GM21576 (cell line): ENCODE measurements around the gene SYT13.

ENCODE experiments used
- ATAC-seq: cut with Tn5 transposase; IDR thresholded peaks from one replicate; pipeline ENCODE4 v1.9.1; 2021; ENCODE audit warnings: mild to moderate bottlenecking, moderate library complexity; ENCODE audit not compliant: unreplicated experiment

The SYT13 gene

GRCh38 chr11:45275828-45276227, 10.3 kb downstream of the SYT13 start:
- no peak for ATAC-seq

- ATAC-seq = no peak
Measured at GRCh38 chr11:45274206-45274605, 11.9 kb downstream of the SYT13 start.

DNA sequence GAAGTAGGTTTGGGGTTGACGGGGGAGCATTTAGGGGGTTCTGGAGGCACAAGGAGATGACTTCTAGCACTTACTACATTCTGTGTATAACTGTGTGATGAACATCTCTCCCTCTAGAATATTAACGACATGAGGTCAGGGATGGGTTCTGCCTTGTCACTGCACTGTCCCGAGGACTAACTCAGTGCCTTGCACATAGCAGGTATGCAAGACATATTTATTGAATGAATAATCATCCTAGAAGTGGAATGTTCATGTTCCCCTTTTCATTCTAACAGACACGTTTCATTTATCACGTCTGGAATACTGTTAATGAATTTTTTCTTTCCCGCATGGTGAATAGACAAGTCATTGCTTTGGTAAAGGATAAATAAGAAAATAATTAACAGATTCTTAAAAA, 12.6 kb downstream of the SYT13 start:
- ATAC-seq = no peak

GRCh38 chr11:45272701-45273100, 13.4 kb downstream of the SYT13 start:
- ATAC-seq = no peak

DNA sequence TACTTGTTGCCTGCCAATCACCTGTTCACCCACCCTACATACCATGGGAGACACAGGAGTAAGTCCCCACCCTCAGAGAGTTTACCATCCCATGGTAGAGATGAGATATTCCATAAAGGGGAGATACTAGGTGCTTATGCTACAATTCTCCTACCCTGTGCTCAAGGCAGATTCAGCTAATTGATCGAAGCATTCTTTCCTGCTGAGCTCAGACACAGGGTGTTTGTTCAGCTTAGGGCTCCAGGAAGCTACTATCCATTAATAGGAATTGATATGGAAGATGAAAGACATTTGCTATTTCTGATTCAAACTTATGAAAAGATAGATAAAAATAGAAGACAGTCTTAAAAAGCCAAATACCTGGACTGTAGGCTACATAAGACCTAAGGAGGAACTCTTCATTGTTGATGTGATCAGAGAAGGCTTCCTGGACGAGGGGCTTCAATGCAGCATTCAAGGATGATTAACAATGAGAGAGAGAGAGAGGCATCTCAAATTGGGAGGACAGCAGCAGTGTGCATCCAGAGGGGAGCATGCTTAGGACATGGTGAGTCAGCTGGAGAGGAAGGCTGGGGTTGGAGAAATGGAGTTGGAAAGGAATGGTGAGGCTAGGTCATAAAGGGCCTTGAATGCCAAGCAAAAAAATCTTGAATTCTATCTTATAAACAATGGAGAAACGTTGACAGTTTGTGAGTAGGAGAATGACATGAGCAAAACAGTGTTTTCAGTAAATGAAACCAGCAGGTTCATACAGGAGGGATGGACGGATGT, 15.0 kb downstream of the SYT13 start:
- ATAC-seq = no peak

DNA sequence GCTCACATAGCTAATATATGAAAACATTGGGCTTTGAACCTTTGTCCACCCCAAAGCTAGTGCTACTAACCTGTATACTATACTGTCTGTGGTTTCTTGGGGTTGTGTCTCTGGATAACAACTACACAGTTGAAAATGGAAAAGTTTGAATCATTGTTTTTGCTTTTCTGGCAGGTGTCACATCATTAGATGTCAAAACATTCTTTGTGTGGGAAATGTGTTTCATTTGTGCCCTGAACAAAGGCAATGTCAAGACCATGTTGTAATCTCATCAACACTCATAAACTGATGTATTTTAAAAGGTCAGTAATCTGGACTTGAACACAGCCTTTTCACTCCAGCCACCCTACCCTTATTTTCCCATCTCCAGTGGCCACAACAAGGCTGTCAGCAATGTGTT, 16.5 kb downstream of the SYT13 start:
- no peak for ATAC-seq

DNA sequence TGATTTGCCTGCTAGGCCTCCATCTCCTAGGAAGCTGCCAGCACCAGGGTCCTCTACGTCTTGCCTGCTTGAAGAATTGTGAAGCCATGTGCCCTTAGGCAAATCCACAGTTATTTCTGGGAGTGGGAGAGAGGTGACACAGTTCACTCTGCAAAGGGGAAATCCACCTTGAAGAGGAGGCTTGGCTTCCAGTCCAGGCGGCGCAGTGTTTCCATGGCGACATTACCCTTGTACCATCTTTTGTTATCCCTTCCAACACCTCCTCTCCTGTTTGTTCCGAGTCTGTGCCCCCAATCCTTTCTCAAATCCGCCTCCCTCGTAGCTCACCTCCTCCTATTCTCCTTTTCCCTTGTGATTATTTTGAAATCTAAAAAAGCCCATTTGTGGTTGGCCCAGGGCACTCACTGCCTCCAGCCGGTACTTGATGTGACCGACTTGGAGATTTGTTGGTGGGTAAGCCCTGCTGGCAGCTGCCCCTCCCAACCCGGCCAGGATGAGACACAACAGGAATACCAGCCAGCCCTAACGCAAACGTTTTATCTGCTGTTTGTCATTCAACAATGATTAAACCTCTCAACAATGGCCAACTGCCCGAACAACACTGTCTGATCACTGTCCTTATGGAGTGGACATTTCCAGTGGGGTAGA, 18.4 kb downstream of the SYT13 start:
- no peak for ATAC-seq

- ATAC-seq = no peak
Measured at GRCh38 chr11:45267052-45267451, 19.1 kb downstream of the SYT13 start.

DNA sequence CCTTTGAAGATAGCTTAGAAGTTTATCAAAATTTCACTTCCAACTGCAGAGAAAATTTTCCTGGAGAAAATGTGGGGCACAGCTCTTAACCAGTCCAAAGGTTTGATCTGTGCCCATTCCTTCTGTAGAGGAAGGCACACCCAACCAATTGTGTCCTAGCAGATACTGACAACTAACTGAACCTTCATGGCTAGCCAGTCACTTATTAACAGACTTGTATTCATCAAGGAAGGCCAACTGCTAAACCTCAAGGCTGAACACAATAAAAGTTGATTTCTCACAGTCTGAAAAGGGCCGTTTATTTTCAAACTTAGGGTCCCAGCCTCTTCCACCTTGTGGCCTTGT, 19.5 kb downstream of the SYT13 start:
- ATAC-seq = no peak

DNA sequence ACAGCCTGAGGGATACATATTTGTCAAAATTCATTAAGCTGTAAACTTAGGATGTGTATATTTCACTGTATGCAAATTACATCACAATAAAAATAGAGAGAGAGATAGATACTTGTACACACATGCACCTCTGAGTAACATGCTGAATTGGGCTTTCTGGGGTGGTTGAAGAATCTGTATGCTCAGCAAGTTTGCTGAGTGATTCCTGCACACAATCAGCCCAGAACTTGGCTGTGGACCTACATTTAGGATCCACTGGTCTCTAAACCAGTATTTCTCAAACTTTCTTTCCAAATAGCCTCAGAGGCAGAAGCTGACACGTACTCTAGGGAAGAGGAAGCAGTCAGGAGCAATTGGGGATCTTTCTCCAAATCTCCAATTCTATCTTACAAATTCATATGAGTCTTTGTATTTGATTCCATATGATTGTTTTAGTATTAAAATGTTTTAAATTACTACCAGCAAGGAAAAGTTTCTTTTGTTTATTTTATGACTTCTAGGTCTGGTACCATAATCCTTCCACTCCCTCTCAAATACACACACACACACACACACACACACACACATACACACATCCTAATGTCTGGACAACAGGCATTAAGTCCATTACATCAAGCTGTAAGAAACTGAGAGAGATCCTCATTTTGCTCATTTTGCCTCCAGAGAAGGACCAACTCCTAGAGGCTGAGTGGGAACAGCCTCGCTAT, 20.0 kb downstream of the SYT13 start:
- ATAC-seq = no peak

GRCh38 chr11:45264839-45265515, 21.2 kb downstream of the SYT13 start:
- ATAC-seq = no peak

GRCh38 chr11:45263773-45264172, 22.4 kb downstream of the SYT13 start:
- no peak for ATAC-seq

- ATAC-seq = no peak
Measured at GRCh38 chr11:45262900-45263299, 23.2 kb downstream of the SYT13 start.

DNA sequence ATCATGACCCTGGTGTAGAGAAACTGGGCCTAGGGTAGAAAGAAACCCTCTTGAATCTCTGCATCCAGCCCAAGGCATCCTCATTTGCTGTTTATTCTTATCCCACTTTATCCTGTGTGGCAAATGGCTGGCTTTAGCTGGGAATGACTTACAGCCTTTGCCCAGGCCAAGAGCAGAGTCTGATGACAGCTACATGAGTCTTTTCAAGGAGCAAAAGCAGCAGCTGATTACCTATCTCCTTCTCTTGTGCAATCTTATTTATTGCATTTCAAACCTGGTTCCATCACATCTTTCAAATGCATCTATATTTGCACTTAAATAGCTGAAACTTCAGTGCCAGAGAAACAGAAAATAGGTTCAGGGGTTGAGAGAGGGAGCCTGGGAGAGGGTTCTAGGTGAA, 26.1 kb downstream of the SYT13 start:
- ATAC-seq = no peak

DNA sequence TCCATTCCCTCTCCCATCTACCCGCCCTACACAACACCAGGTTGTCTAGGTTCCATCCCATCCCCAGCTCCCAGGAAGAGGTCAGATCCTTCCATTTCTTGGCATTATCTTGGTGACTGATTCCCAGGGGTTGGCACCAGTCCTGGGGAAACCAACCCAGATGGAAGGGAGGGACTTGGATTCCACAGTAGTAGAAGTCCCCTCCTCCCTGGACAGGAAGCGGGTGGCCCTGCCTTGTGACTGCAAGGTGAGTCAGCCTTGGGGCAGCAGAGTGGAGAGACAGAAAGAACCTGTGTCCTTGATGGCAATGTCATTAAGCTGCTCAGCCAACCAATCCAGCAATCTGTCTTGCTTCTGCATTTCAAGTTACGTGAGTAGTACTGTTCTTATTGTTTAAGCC, 26.5 kb downstream of the SYT13 start:
- no peak for ATAC-seq

- no peak for ATAC-seq
Measured at GRCh38 chr11:45258982-45259530, 27.1 kb downstream of the SYT13 start.

- ATAC-seq = no peak
Measured at GRCh38 chr11:45254070-45254469, 32.1 kb downstream of the SYT13 start.

GRCh38 chr11:45253640-45254039, 32.5 kb downstream of the SYT13 start:
- no peak for ATAC-seq

- no peak for ATAC-seq
Measured at GRCh38 chr11:45252877-45253276, 33.3 kb downstream of the SYT13 start.

- ATAC-seq = peak; percentile 69
Measured at GRCh38 chr11:45252134-45252856, 33.8 kb downstream of the SYT13 start.
